SIG-M5 treated with dmso at 0.1 percent for 504 hours (cell line): ENCODE measurements around the gene CDK12.
"Not testable (repeated sequence)": the region's sequence is repeated elsewhere in the genome, so short reads cannot be mapped to it uniquely, and the experiment has no call there.

Source experiments
- DNase-seq: peaks from one replicate; lab custom pipeline; 2025; ENCODE audit not compliant: unreplicated experiment; lab: John Stamatoyannopoulos, UW

The CDK12 gene

DNA sequence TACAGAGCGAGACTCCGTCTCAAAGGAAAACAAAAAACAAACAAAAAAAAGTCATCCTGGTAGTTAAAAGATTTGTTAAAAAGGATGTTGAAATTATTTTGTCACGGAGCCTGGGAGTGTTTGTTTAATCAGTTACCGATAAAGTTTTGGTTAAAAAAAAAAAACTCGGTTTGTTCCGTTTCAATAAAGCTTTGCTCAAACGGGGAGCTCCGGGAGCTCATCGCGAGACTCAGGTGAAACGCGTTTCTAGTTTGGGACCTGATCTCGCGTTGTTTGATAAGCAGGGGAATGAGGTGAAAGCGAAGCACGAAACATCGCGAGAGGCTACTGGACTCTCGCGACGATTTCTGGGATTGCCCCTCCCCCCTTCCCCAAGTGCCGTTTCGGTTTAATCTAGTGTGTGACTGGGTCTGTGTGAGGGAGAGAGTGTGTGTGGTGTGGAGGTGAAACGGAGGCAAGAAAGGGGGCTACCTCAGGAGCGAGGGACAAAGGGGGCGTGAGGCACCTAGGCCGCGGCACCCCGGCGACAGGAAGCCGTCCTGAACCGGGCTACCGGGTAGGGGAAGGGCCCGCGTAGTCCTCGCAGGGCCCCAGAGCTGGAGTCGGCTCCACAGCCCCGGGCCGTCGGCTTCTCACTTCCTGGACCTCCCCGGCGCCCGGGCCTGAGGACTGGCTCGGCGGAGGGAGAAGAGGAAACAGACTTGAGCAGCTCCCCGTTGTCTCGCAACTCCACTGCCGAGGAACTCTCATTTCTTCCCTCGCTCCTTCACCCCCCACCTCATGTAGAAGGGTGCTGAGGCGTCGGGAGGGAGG, at the start of gene CDK12:
Gene CDK12, plus strand, starts transcription at position 374 of the 813 bp plus-strand sequence. CDS start 586 bp downstream, outside the sequence.
- peak; percentile 98 for DNase-seq

DNA sequence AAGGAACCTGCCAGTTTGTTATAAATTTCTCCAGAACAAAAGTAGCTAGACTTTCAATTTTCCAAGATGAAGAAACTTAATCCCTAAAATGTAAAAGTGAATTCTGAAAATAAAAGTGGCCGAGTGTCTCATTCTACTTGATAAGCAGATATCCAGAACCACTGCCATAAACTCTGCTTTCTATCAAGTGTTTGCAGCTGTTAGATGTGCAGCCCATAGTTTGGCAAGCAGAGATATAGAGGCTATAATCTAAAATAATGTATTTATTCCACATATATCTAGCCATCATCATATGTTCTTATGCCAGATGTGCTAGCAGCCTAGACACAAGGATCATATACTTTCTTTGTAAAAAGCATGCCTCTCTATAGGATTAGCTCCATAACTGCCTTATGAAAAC, 45.1 kb upstream of the CDK12 start:
- no peak for DNase-seq

DNA sequence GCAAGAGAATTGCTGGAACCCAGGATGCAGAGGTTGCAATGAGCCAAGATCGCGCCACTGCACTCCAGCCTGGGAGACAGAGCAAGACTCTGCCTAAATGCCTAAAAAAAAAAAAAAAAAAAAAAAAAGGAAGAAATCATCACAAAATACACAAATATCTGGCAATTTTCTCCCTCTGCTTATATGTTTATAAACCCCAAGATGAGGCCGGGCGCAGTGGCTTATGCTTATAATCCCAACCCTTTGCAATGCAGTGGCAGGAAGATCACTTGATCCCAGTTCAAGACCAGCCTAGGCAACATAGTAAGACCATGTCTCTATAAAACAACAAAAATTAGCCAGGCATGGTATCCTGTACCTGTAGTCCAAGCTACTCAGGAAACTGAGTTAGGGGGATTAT, 31.7 kb upstream of the CDK12 start:
- no peak for DNase-seq

DNA sequence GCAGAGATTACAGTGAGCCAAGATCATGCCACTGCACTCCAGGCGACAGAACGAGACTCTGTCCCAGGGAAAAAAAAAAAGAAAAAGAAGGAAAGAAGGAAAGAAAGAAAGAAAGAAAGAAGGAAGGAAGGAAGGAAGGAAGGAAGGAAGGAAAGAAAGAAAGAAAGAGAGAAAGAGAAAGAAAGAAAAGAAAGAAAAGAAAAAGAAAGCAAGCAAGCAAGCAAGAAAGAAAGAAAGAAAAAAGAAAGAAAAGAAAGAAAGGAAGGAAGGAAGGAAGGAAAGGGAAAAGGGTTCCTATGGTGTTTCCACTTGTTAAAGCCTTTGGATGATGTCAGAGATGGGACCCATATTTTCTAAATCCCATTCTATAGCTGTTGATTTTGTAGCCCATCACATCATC, 21.4 kb upstream of the CDK12 start:
- DNase-seq, result not testable (repeated sequence)

DNA sequence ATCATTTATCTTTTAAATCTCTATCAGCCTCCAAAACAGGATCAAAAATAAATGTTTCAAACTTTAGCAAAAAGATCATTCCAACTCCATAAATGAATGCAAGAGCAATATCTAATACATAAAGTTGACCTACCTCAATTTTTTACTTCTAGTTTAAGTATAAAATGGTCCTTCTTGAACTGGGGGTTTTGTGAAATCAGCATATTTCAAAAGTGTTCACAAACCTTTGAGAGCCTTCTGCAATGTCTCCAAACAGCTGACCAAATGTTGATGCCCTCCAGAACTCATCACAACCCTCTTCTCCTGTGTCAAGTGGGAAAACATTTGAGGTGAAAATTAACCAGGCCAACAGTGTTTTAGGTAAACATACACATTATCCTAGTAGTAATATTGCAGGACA, 18.0 kb upstream of the CDK12 start:
- DNase-seq, result no peak

DNA sequence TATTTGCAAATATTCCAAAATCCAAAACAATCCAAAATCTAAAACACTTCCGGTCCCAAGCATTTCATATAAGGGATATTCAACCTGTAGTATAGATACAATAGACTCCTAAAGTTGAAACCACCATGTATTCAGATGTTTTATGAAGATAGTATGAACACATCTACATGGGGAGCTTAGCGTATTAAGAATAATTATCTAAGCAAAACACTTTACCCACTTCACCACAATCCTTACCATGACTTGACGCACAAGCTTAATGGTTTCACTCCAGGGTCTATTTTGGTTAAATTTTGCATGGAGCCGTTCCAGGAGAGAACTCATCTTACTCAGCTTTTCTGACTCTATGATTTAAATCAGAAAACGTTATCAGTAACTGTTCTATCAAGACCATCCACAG, 13.7 kb upstream of the CDK12 start:
- no peak for DNase-seq

DNA sequence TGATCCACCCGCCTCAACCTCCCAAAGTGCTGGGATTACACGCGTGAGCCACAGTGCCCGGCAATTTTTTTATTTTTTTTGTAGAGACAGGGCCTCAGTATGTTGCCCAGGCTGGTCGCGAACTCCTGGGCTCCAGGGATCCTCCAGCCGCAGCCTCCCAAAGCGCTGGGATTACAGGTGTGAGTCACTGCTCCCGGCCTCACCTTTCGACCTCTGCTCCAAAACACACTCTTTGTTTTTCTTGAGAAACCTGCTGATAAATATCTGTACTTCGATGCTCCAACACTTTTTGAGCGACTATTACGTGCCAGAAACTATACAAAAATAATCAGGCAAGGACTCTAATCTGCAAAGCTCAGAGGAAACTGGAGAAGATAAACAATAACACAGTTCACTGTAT, 11.2 kb upstream of the CDK12 start:
- no peak for DNase-seq

DNA sequence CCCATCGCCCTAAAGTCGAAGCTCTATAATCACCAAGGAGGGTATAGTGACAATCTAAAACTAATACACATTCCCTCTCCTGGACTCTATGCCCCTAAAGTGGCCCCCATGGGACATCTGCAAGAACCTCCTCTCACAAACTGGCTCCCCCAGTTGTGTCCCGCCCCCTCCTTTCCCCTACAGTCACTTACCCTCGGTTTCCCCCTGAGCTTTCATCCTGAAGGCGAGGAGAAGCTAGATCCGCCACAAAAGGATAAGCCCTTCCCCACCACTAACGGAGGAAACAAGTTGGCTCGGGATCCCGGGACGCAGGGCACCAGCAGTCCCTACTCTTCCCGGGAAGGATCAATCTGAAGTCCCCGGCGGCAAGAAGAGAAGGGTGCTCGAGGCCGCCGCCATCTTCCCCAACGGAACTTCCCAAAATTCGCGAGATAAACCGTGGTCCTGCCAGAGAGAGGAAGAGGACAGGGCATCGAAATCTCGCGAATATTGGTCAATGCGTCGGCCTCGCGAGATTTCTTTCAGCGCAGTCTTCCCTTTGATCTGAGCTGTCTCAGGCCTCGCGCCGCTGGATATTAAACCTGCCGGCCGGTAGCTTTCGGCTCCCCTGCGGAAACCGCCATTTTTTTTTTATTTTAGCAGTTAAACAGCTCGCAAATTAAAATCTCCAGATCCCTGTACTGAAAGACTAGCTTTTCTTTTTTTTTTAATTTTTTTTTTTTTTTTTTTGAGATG, 10.3 kb upstream of the CDK12 start, which contains the start of gene MED1:
Gene MED1, minus strand, starts transcription at position 417 of the 735 bp plus-strand sequence. Its CDS starts 201 bp downstream, at position 216.
- DNase-seq, result peak; percentile 99

DNA sequence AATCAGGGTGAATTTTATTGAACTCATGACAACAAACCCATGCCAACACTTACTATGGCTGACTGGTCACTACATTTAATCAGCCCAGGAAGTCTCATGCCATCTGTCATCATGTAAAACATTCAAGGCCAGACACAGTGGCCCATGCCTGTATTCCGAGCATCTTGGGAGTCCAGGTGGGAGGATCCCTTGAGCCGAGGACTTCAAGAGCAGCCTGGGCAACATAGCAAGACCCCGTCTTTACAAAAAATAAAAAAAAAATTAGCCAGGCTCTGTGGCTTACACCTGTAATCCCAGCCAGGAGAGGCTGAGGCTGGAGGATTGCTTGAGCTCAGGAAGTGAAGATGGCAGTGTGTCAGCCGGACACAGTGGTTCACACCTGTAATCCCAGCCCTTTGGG, 5.4 kb upstream of the CDK12 start:
- DNase-seq, result no peak

DNA sequence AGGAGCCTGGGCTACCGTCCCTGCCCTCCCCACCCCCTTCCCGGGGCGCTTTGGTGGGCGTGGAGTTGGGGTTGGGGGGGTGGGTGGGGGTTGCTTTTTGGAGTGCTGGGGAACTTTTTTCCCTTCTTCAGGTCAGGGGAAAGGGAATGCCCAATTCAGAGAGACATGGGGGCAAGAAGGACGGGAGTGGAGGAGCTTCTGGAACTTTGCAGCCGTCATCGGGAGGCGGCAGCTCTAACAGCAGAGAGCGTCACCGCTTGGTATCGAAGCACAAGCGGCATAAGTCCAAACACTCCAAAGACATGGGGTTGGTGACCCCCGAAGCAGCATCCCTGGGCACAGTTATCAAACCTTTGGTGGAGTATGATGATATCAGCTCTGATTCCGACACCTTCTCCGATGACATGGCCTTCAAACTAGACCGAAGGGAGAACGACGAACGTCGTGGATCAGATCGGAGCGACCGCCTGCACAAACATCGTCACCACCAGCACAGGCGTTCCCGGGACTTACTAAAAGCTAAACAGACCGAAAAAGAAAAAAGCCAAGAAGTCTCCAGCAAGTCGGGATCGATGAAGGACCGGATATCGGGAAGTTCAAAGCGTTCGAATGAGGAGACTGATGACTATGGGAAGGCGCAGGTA, 762 bp downstream of the CDK12 start:
- no peak for DNase-seq

DNA sequence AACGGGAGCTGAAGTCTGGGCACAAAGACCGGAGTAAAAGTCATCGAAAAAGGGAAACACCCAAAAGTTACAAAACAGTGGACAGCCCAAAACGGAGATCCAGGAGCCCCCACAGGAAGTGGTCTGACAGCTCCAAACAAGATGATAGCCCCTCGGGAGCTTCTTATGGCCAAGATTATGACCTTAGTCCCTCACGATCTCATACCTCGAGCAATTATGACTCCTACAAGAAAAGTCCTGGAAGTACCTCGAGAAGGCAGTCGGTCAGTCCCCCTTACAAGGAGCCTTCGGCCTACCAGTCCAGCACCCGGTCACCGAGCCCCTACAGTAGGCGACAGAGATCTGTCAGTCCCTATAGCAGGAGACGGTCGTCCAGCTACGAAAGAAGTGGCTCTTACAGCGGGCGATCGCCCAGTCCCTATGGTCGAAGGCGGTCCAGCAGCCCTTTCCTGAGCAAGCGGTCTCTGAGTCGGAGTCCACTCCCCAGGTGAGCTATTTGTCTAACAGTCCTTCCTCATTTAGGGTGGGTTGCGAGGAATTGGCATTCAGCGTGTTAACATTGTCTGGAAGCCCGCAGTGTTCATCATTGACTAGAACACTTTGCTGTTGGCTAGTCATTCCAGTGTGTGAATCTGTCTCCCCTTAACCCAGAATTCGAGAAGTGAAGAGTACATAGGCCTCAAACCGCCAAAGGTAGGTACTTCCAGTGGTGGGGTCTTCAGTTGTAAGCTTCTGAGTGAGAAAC, 1.5 kb downstream of the CDK12 start:
- DNase-seq, result peak; percentile 48

DNA sequence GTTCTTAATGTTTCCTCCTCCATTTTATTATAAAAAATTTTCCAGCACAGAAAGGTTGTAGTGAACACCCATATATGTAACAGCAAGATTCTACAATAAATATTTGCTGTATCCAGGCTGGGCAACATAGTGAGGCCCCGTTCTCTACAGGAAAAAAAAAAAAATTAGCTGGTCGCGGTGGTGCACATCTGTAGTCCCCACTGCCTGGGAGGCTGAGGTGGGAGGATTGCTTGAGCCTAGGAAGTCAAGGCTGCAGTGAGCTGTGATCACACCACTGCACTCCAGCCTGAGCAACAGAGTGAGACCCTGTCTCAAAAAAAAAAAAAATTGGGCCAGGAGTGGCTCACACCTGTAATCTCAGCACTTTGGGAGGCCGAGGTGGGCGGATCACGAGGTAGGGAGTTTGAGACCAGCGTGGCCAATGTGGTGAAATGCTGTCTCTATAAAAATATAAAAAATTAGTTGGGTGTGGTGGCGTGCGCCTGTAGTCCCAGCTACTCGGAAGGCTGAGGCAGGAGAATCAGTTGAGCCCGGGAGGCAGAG, 3.4 kb downstream of the CDK12 start:
- DNase-seq, result not testable (repeated sequence)

DNA sequence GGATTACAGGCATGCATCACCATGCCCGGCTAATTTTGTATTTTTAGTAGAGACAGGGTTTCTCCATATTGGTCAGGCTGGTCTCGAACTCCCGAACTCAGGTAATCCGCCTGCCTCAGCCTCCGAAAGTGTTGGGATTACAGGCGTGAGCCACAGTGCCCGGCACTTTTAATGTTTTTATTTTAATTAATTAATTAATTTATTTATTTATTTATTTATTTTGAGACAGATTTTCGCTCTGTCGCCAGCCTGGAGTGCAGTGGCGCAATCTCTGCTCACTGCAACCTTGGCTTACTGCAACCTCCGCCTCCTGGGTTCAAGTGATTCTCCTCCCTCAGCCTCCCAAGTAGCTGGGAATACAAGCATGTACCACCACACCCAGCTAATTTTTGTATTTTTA, 7.3 kb downstream of the CDK12 start:
- DNase-seq, result not testable (repeated sequence)

DNA sequence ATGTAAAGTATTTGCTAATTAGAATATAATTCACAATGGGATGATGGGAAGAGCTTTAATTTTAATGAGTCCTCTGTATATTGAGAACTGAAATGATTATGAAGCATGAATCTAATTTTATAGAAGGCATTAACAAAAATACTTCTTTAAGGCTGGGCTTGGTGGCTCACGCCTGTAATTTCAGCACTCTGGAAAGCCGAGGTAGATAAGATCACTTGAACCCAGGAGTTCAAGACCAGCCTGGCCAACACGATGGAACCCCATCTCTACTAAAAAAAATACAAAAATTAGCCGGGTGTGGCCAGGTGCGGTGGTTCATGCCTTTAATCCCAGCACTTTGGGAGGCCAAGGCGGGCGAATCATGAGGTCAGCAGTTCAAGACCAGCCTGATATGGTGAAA, 12.0 kb downstream of the CDK12 start:
- no peak for DNase-seq

DNA sequence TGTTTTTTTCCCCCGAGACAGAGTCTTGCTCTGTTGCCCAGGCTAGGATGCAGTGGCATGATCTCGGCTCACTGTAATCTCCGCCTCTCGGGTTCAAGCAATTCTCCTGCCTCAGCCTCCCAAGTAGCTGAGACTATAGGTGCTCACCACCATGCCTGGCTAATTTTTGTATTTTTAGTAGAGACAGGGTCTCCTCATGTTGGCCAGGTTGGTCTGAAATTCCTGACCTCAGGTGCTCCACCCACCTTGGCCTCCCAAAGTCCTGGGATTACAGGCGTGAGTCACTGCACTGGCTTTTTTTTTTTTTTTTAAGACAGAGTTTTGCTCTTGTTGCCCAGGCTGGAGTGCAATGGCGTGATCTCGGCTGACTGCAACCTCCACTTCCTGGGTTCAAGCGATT, 18.3 kb downstream of the CDK12 start:
- DNase-seq, result not testable (repeated sequence)

DNA sequence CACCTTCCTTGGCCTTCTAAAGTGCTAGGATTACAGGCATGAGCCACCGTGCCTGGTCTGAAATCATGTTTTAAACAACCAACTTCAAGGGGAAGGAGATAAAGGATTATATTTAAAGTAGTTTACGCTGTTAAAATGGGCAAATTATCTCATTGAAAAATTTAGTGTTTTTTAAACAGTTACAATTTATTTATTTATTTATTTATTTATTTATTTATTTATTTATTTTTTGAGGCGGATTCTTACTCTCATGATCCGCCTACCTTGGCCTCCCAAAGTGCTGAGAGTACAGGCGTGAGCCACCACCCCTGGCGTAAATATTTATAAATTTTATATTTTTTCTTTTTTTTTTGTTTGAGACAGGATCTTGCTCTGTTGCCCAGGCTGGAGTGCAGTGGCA, 22.2 kb downstream of the CDK12 start:
- no peak for DNase-seq

DNA sequence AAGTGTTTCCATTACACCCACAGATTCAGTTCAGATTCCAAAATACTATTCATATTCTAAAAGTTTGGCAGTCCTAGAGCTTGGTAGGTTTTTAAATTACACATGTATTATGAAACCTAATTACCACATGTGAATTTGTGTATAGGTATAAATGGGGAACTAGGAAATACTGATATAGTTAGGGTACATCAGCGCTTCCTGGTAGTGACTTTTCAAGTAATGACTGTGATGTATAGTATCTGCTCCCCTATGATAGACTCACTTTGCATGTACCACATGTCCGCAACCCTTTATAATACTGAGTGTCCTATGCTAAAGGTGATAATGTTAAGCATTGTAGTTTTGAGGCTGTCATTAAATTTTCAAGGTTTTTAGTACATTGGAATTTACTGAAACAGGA, 22.9 kb downstream of the CDK12 start:
- DNase-seq, result no peak

DNA sequence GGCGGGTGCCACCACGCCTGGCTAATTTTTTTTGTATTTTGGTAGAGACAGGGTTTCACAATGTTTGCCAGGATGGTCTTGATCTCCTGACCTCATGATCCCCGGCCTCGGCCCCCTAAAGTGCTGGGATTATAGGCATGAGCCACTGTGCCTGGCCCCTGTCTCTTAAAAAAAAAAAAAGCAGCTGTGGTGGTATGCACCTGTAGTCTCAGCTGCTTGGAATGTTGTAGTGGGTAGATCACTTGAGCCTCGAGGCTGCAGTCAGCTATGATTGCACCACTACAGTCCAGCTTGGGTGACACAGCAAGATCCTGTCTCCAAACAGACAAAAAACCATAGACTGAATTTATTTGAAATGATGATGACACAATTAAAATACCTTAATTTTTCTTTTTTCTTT, 24.3 kb downstream of the CDK12 start:
- DNase-seq, result no peak

DNA sequence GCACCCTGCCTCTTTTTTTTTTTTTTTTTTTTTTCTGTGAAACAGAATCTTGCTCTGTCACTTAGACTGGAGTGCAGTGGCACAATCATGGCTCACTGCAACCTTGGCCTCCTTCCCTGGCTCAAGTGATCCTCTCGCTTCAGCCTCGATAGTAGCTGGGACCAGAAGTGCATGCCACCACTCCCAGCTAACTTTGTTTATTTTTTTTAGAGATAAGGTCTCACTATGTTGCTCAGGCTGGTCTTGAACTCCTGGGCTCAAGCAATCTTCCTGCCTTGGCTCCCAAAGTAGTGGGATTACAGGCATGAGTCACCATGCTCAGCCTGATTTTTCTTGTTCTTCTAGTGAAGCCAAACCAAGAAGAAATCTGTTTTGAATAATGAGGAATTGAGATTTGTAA, 25.0 kb downstream of the CDK12 start:
- no peak for DNase-seq

DNA sequence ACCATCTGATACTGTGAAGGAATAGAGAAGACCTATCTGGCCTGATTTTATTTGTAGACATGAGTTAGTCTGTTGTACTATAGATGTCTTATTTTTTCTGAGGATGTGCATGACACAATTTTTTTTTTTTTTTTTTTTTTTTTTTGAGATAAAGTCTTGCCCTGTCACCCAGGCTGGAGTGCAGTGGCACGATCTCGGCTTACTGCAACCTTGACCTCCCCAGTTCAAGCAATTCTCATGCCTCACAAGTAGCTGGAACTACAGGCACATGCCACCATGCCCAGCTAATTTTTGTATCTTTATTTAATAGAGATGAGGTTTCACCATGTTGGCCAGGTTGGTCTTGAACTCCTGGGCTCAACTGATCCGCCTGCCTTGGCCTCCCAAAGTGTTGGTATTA, 26.2 kb downstream of the CDK12 start:
- DNase-seq, result not testable (repeated sequence)

DNA sequence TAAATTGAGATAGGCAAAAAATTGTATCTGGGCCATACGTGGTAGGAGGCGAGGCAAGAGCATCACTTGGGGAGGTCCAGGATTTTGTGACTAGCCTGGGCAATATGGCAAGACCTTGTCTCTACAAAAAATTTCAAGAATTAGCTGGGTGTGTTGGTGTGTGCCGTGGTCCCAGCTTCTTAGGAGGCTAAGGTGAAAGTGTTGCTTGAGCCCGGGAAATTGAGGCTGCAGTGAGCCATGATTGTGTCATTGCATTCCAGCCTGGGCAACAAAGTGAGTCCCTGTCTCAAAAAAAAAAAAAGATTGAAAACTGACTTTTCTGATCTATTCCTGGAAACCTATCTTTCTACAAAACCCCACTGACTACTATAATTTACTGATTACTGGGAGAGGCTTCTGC, 26.7 kb downstream of the CDK12 start:
- no peak for DNase-seq
